B cell (primary cell): ENCODE data around the gene GALNT18. TPM values are rescaled to one million over a fixed set of nuclear protein-coding genes. Genes with fewer than 3 reads are reported as not detected.

Experiments used
- ATAC-seq: fragments of 200-7000 bp; cut with Tn5 transposase; one replicate; pipeline ENCODE4 v1.10.0; 2021; ENCODE audit warnings: low read depth, mild to moderate bottlenecking, moderate number of reproducible peaks, moderate library complexity
- CTCF ChIA-PET: fragments of 350-600 bp; sonication (Branson Sonifier 250); formaldehyde crosslinking; loops from one replicate; lab custom pipeline; 2021; ENCODE audit warnings: antibody characterized with exemption, inconsistent platforms; lab: Charles Lee
- POLR2A ChIA-PET: fragments of 350-600 bp; sonication (Branson Sonifier 250); formaldehyde crosslinking; loops from one replicate; lab custom pipeline; 2021; ENCODE audit warnings: antibody characterized with exemption; lab: Charles Lee
- DNase-seq: peaks from one replicate; pipeline ENCODE4 v3.0.0; 2013
- H2AFZ ChIP-seq: 2 replicates; pipeline ENCODE4 v1.6.1; 2012; ENCODE audit warnings: mild to moderate bottlenecking, low read depth, low read length; ENCODE audit not compliant: insufficient read depth, poor library complexity, severe bottlenecking
- H3K27ac ChIP-seq, 2 donors: 1 replicate in 1 of 2; 2 replicates in 1 of 2; pipeline ENCODE4 v1.5.1; 2012 to 2013; ENCODE audit warnings: low read length in 2 of 2, mild to moderate bottlenecking in 2 of 2, moderate library complexity in 1 of 2
- H3K27me3 ChIP-seq, 4 experiments: fragments of 200-600 bp in 1 of 4; sonication (generic) in 1 of 4; replicated peaks in 1 of 4; 1 replicate in 2 of 4; 2 replicates in 2 of 4; pipeline versions ENCODE4 v1.6.1 to v1.7.0; 2013 to 2016; ENCODE audit warnings: low read length in 3 of 4, mild to moderate bottlenecking in 2 of 4, mixed read lengths in 1 of 4, moderate library complexity in 1 of 4; ENCODE audit not compliant: insufficient read depth in 4 of 4, control insufficient read depth in 3 of 4; ENCODE audit errors: control extremely low read depth in 1 of 4
- H3K36me3 ChIP-seq, 2 experiments: replicated peaks in 1 of 2; 1 replicate in 1 of 2; 2 replicates in 1 of 2; pipeline versions ENCODE4 v1.6.1 to v1.7.1; 2013; ENCODE audit warnings: low read length in 1 of 2; ENCODE audit not compliant: insufficient read depth in 2 of 2, control insufficient read depth in 1 of 2; ENCODE audit errors: control extremely low read depth in 1 of 2, extremely low read depth in 1 of 2
- H3K4me1 ChIP-seq, 2 donors: fragments of 200-600 bp in 1 of 2; sonication (generic) in 1 of 2; 1 replicate in 1 of 2; 2 replicates in 1 of 2; pipeline versions ENCODE4 v1.5.1 to v1.6.1; 2013 to 2017; ENCODE audit warnings: low read length in 2 of 2; ENCODE audit not compliant: control insufficient read depth in 2 of 2, insufficient read depth in 2 of 2
- H3K4me2 ChIP-seq: replicated peaks from 2 replicates; pipeline ENCODE3; 2012; ENCODE audit warnings: mild to moderate bottlenecking, low read depth, low read length; ENCODE audit not compliant: poor library complexity, severe bottlenecking
- H3K4me3 ChIP-seq, 5 experiments: fragments of 200-600 bp in 1 of 5; sonication (generic) in 1 of 5; 1 replicate in 3 of 5; 2 replicates in 2 of 5; pipeline versions ENCODE4 v1.5.1 to v1.7.0; 2011 to 2016; ENCODE audit warnings: low read length in 4 of 5, mild to moderate bottlenecking in 4 of 5, low read depth in 2 of 5, control low read depth in 1 of 5, moderate library complexity in 1 of 5; ENCODE audit not compliant: insufficient read depth in 1 of 5; ENCODE audit errors: control extremely low read depth in 1 of 5, extremely low read depth in 1 of 5
- H3K79me2 ChIP-seq: fragments of 200-600 bp; sonication (generic); one replicate; pipeline ENCODE4 v1.6.0; 2016; ENCODE audit warnings: low read length; ENCODE audit not compliant: control insufficient read depth, insufficient read depth
- H3K9ac ChIP-seq: fragments of 200-600 bp; sonication (generic); 2 replicates; pipeline ENCODE4 v1.6.1; 2017; ENCODE audit warnings: mild to moderate bottlenecking, low read length, moderate library complexity
- H3K9me3 ChIP-seq, 3 donors: one replicate each; pipeline versions ENCODE4 v1.6.1 to v1.7.1; 2013; ENCODE audit warnings: low read length in 2 of 3; ENCODE audit not compliant: control insufficient read depth in 2 of 3, insufficient read depth in 1 of 3; ENCODE audit errors: control extremely low read depth in 1 of 3
- H4K20me1 ChIP-seq: 2 replicates; pipeline ENCODE4 v1.6.0; 2012; ENCODE audit warnings: mild to moderate bottlenecking, low read length; ENCODE audit not compliant: insufficient read depth, control insufficient read depth, poor library complexity, severe bottlenecking
- H3K27ac Mint-ChIP-seq: one replicate; pipeline ENCODE4 v1.8.0; 2021; ENCODE audit warnings: mixed read lengths
- H3K27me3 Mint-ChIP-seq: one replicate; pipeline ENCODE4 v1.8.0; 2021; ENCODE audit warnings: mixed read lengths
- H3K4me1 Mint-ChIP-seq: one replicate; pipeline ENCODE4 v1.8.0; 2021; ENCODE audit warnings: mixed read lengths
- H3K4me3 Mint-ChIP-seq: one replicate; pipeline ENCODE4 v1.8.0; 2021; ENCODE audit warnings: mixed read lengths
- H3K9me3 Mint-ChIP-seq: one replicate; pipeline ENCODE4 v1.8.0; 2022; ENCODE audit warnings: mixed read lengths; ENCODE audit not compliant: insufficient read depth
- CTCF ChIP-seq: fragments of 200-600 bp; IDR thresholded peaks from one replicate; pipeline ENCODE4 v1.8.0; 2022; ENCODE audit warnings: antibody characterized with exemption, mild to moderate bottlenecking
- EZH2 ChIP-seq: IDR thresholded peaks from 2 replicates; pipeline ENCODE4 v1.6.1; 2012; ENCODE audit warnings: borderline replicate concordance, low read depth, mild to moderate bottlenecking, moderate library complexity, low read length; ENCODE audit not compliant: insufficient read depth, poor library complexity, severe bottlenecking
- WGBS: methylation state at CpG from one replicate; pipeline ENCODE4 v1.1.5; 2013; ENCODE audit warnings: missing lambda C conversion rate; ENCODE audit not compliant: insufficient coverage; 5-methylcytosine and 5-hydroxymethylcytosine counted together
- intact Hi-C: fragments of 100-400 bp; cut with micrococcal nuclease; formaldehyde crosslinking; loops from one replicate; pipeline ENCODE4 v1.10.0; 2022
- polyA plus RNA-seq: library from polyadenylated mRNA; depleted of rRNA; stranded (reverse); fragments of >200 nt; gene quantifications from 2 replicates; pipeline ENCODE4 v1.2.3, GENCODE V29; 2012
- total RNA-seq, 2 donors: library from RNA; stranded (reverse); fragments of 120-200 nt in 1 of 2; gene quantifications; 1 replicate in 1 of 2; 2 replicates in 1 of 2; pipeline versions ENCODE4 v1.2.3 to v1.2.4, GENCODE V29; 2013 to 2022

GALNT18 gene
- total and polyA plus RNA-seq, 2 donors (not counting 1 experiment from before 2014, with no cell fraction given): not detected

- no peaks in the 10 kb centered on the region for H3K36me3 ChIP-seq
- H3K4me1 Mint-ChIP-seq: no peaks in the 10 kb centered on the region
- no peak for DNase-seq
- no peak overlapping the region for H3K27ac ChIP-seq
- no peak overlapping the region for H3K4me3 Mint-ChIP-seq
- H3K27ac Mint-ChIP-seq: no peak overlapping the region
- TF ChIP-seq EZH2 (no peak), CTCF (no peak)
- H2AFZ ChIP-seq: no peak overlapping the region
- H3K9me3 ChIP-seq: no peaks in the 10 kb centered on the region
- ChIA-PET CTCF (no interaction called here), POLR2A (no interaction called here)
- peaks cover 0 to 7% (median 0%) of the 10 kb centered on the region in 4 experiments for H3K27me3 ChIP-seq
- peaks cover 3% of the 10 kb centered on the region for H3K9me3 Mint-ChIP-seq
- intact Hi-C loops: no loop called here
- H3K79me2 ChIP-seq: no peaks in the 10 kb centered on the region
- no peaks in the 10 kb centered on the region for H4K20me1 ChIP-seq
- ATAC-seq: no peak
- no peak overlapping the region for H3K4me2 ChIP-seq
- H3K9ac ChIP-seq: no peak overlapping the region
- H3K4me1 ChIP-seq: no peaks in the 10 kb centered on the region
- peaks cover 18% of the 10 kb centered on the region for H3K27me3 Mint-ChIP-seq
- H3K4me3 ChIP-seq: no peak overlapping the region
- 82% methylated on average over 6 of the region's 6 CpGs for WGBS
Measured at GRCh38 chr11:11605181-11605580, 16.6 kb downstream of the GALNT18 start.

- H3K79me2 ChIP-seq: no peaks in the 10 kb centered on the region
- no peak for DNase-seq
- POLR2A ChIA-PET: no interaction called here
- no peak overlapping the region for H3K4me3 Mint-ChIP-seq
- H3K4me2 ChIP-seq: no peak overlapping the region
- H3K27me3 Mint-ChIP-seq: peaks cover 18% of the 10 kb centered on the region
- H3K27ac ChIP-seq: no peak overlapping the region
- H3K9me3 Mint-ChIP-seq: peaks cover 3% of the 10 kb centered on the region
- no peak overlapping the region for H3K27ac Mint-ChIP-seq
- CTCF ChIA-PET: no interaction called here
- no peak for ATAC-seq
- H3K4me1 Mint-ChIP-seq: no peaks in the 10 kb centered on the region
- H3K4me1 ChIP-seq: no peaks in the 10 kb centered on the region
- H2AFZ ChIP-seq: no peak overlapping the region
- WGBS: 97% methylated on average over 3 of the region's 7 CpGs
- TF ChIP-seq EZH2 (no peak), CTCF (no peak)
- H3K9me3 ChIP-seq: no peaks in the 10 kb centered on the region
- peaks cover 0 to 7% (median 0%) of the 10 kb centered on the region in 4 experiments for H3K27me3 ChIP-seq
- intact Hi-C loops: no loop called here
- no peak overlapping the region for H3K4me3 ChIP-seq
- no peak overlapping the region for H3K9ac ChIP-seq
- H4K20me1 ChIP-seq: no peaks in the 10 kb centered on the region
- no peaks in the 10 kb centered on the region for H3K36me3 ChIP-seq
Measured at GRCh38 chr11:11604370-11604990, 17.3 kb downstream of the GALNT18 start.
